ENCODE data around the gene PEX5.

GRCh38 chr12:7169951-7170350 lies 19.5 kb upstream of the PEX5 start:
- TF ChIP-seq CTCF (IDR thresholded peaks at IDR 0.05; ENCODE audit: insufficient read depth, low read depth, low read length) (no peak), EZH2 (IDR thresholded peaks at IDR 0.05; ENCODE audit: insufficient read depth, low read length) (no peak)
